Tibial nerve (tissue), 4 donors: ENCODE results near the gene KIRREL3. TPM values are rescaled to one million over a fixed set of nuclear protein-coding genes. Genes with fewer than 3 reads are reported as not detected.

Source experiments
- DNase-seq, 2 donors: peaks; one replicate each; pipeline ENCODE4 v3.0.0-alpha.2; 2019; ENCODE audit warnings: low spot score in 2 of 2
- H3K27ac ChIP-seq, 4 donors: fragments of 200-600 bp; sonication (generic) in 3 of 4; one replicate each; pipeline ENCODE4 v1.5.1; 2017 to 2019; ENCODE audit warnings: mild to moderate bottlenecking in 1 of 4
- H3K27me3 ChIP-seq, 2 donors: fragments of 200-600 bp; sonication (generic) in 1 of 2; one replicate each; pipeline versions ENCODE4 v1.5.1 to v1.6.0; 2017 to 2019
- H3K36me3 ChIP-seq, 3 donors: fragments of 200-600 bp; sonication (generic); one replicate each; pipeline ENCODE4 v1.5.1; 2018 to 2019
- H3K4me1 ChIP-seq, 4 donors: fragments of 200-600 bp; sonication (generic) in 3 of 4; one replicate each; pipeline ENCODE4 v1.5.1; 2017 to 2019
- H3K4me3 ChIP-seq, 4 donors: fragments of 200-600 bp; sonication (generic) in 3 of 4; one replicate each; pipeline ENCODE4 v1.5.1; 2017 to 2019; ENCODE audit warnings: mild to moderate bottlenecking in 1 of 4, moderate library complexity in 1 of 4
- H3K9me3 ChIP-seq, 4 donors: fragments of 200-600 bp; sonication (generic) in 3 of 4; one replicate each; pipeline ENCODE4 v1.5.1; 2017 to 2019
- CTCF ChIP-seq, 5 experiments: fragments of 200-600 bp in 3 of 5; fragments of 450-650 bp in 2 of 5; sonication (generic) in 3 of 5; IDR thresholded peaks; one replicate each; pipeline ENCODE4 v1.5.1; 2016 to 2019; ENCODE audit warnings: antibody characterized with exemption in 5 of 5, mild to moderate bottlenecking in 3 of 5, moderate library complexity in 2 of 5
- EP300 ChIP-seq, 2 donors: sonication (generic); formaldehyde crosslinking; IDR thresholded peaks; one replicate each; pipeline ENCODE4 v1.6.1; 2017; ENCODE audit warnings: antibody characterized with exemption in 2 of 2, mild to moderate bottlenecking in 1 of 2
- POLR2A ChIP-seq, 2 donors: fragments of 450-650 bp; IDR thresholded peaks; one replicate each; pipeline ENCODE4 v1.6.1; 2017; ENCODE audit warnings: antibody characterized with exemption in 2 of 2, mild to moderate bottlenecking in 2 of 2, moderate library complexity in 2 of 2
- WGBS, 2 donors: methylation state at CpG; one replicate each; pipeline ENCODE4 v1.1.5; 2018; 5-methylcytosine and 5-hydroxymethylcytosine counted together
- total RNA-seq, 4 donors: library from RNA; depleted of rRNA; stranded (reverse); fragments of >200 nt; gene quantifications; one replicate each; pipeline ENCODE4 v1.1.0, GENCODE V29; 2016

Gene KIRREL3
- total RNA-seq, 4 donors from 2014 or later = not detected

GRCh38 chr11:126646701-126647557, 353.6 kb downstream of the KIRREL3 start:
- no peak overlapping the region for H3K4me3 ChIP-seq
- no peak for DNase-seq
- H3K36me3 ChIP-seq = no peaks in the 10 kb centered on the region
- 78 to 81% methylated on average over 10 of the region's 10 CpGs for WGBS, 2 donors
- H3K9me3 ChIP-seq = no peaks in the 10 kb centered on the region
- H3K4me1 ChIP-seq = no peaks in the 10 kb centered on the region
- no peak overlapping the region for H3K27ac ChIP-seq
- H3K27me3 ChIP-seq = no peaks in the 10 kb centered on the region
- TF ChIP-seq CTCF (IDR thresholded peaks at IDR 0.05) (no peak), EP300 (IDR thresholded peaks at IDR 0.05) (no peak), POLR2A (IDR thresholded peaks at IDR 0.05) (no peak)

- Histone ChIP-seq H3K4me3 (no peak overlapping the region), H3K27me3 (no peaks in the 10 kb centered on the region), H3K36me3 (no peaks in the 10 kb centered on the region), H3K4me1 (no peaks in the 10 kb centered on the region), H3K9me3 (no peaks in the 10 kb centered on the region), H3K27ac (no peak overlapping the region)
- DNase-seq = no peak
- WGBS, 2 donors = 57 to 66% methylated on average over 7 of the region's 7 CpGs
- TF ChIP-seq POLR2A (IDR thresholded peaks at IDR 0.05) = no peak
- TF ChIP-seq EP300 (IDR thresholded peaks at IDR 0.05) = no peak
- no peak for TF ChIP-seq CTCF (IDR thresholded peaks at IDR 0.05)
Measured at GRCh38 chr11:126645186-126645585, 355.4 kb downstream of the KIRREL3 start.

GRCh38 chr11:126640186-126640585, 360.4 kb downstream of the KIRREL3 start:
- no peak overlapping the region for H3K4me3 ChIP-seq
- no peak overlapping the region for H3K27ac ChIP-seq
- TF ChIP-seq EP300 (IDR thresholded peaks at IDR 0.05) (no peak), CTCF (IDR thresholded peaks at IDR 0.05) (no peak), POLR2A (IDR thresholded peaks at IDR 0.05) (no peak)
- H3K27me3 ChIP-seq = no peaks in the 10 kb centered on the region
- no peaks in the 10 kb centered on the region for H3K36me3 ChIP-seq
- WGBS, 2 donors = 89% methylated on average over 12 of the region's 12 CpGs
- no peaks in the 10 kb centered on the region for H3K9me3 ChIP-seq
- no peaks in the 10 kb centered on the region for H3K4me1 ChIP-seq
- DNase-seq = no peak

- no peak for DNase-seq
- no peaks in the 10 kb centered on the region for H3K36me3 ChIP-seq
- H3K27ac ChIP-seq = no peak overlapping the region
- H3K4me3 ChIP-seq = no peak overlapping the region
- TF ChIP-seq EP300 (IDR thresholded peaks at IDR 0.05) = no peak
- TF ChIP-seq POLR2A (IDR thresholded peaks at IDR 0.05) = no peak
- TF ChIP-seq CTCF (IDR thresholded peaks at IDR 0.05) = no peak
- H3K27me3 ChIP-seq = no peaks in the 10 kb centered on the region
- no peaks in the 10 kb centered on the region for H3K4me1 ChIP-seq
- 86 to 94% methylated on average over 3 of the region's 3 CpGs for WGBS, 2 donors
- no peaks in the 10 kb centered on the region for H3K9me3 ChIP-seq
Measured at GRCh38 chr11:126639692-126640091, 360.9 kb downstream of the KIRREL3 start.

GRCh38 chr11:126638648-126639047, 361.9 kb downstream of the KIRREL3 start:
- no peaks in the 10 kb centered on the region for H3K36me3 ChIP-seq
- H3K27me3 ChIP-seq = no peaks in the 10 kb centered on the region
- DNase-seq = no peak
- no peak overlapping the region for H3K27ac ChIP-seq
- H3K4me1 ChIP-seq = no peaks in the 10 kb centered on the region
- WGBS, 2 donors = 60 to 63% methylated on average over 5 of the region's 5 CpGs
- H3K9me3 ChIP-seq = no peaks in the 10 kb centered on the region
- TF ChIP-seq CTCF (IDR thresholded peaks at IDR 0.05) (no peak), POLR2A (IDR thresholded peaks at IDR 0.05) (no peak), EP300 (IDR thresholded peaks at IDR 0.05) (no peak)
- no peak overlapping the region for H3K4me3 ChIP-seq
